ENCODE measurements around the gene METTL24.

The METTL24 gene

DNA sequence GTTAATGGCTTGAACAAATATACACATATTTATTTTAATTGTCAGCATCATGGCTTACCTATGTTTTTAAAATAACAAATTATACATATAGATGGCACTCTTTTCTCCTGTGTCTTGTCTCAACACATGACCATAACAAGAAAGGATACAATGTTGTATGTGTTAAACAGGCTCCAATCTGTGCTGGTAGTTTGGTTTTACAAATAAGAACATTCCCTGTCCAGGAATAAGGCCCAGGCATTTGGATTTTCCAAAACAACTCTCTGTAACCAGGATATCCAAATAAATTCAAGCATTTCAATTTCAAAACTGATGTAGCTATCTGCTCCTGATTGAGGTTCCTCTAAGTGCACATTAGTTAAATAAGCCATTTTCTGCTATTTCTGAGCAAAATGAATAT is 17.1 kb downstream of the METTL24 start:
- H3K4me3 ChIP-seq (ENCODE audit: low read depth, low read length): no peak overlapping the region
- no peak for DNase-seq (ENCODE audit: low read depth)

DNA sequence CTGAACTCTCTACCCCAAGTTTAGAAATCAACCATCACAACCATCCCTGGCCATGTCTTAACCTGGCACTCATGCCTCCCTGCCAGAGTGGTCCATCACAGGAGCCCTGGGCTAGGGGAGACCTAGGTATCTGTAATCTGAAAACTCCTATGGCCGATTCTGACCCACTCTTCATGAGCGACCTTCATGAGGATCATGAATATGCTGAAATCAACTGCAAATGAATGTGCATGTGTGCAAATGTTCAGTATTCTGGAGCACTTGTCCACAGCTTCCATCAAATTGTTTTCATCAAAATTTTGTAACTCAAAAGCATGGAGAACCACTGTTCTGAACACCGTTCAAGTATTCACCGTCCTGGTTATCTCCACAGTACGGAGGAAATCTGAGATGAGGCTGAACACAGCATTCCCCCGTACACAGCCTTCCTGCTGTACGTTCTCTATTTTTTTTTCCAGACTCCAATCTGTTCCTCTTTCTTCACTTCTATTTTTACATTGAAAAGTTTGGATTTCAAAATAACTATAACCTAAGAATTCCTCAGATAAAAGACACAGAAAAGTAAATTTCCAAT is 17.7 kb downstream of the METTL24 start:
- no peak overlapping the region for H3K4me3 ChIP-seq (ENCODE audit: low read depth, low read length)
- no peak for DNase-seq (ENCODE audit: low read depth)

GRCh38 chr6:110338820-110339470 is 19.2 kb downstream of the METTL24 start:
- H3K4me3 ChIP-seq (ENCODE audit: low read depth, low read length): no peak overlapping the region
- no peak for DNase-seq (ENCODE audit: low read depth)

- no peak for DNase-seq (ENCODE audit: low read depth)
- H3K4me3 ChIP-seq (ENCODE audit: low read depth, low read length): no peak overlapping the region
Measured at GRCh38 chr6:110337486-110337885, 20.7 kb downstream of the METTL24 start.

GRCh38 chr6:110334423-110335180 is 23.5 kb downstream of the METTL24 start:
- DNase-seq (ENCODE audit: low read depth): no peak
- H3K4me3 ChIP-seq (ENCODE audit: low read depth, low read length): no peak overlapping the region

DNA sequence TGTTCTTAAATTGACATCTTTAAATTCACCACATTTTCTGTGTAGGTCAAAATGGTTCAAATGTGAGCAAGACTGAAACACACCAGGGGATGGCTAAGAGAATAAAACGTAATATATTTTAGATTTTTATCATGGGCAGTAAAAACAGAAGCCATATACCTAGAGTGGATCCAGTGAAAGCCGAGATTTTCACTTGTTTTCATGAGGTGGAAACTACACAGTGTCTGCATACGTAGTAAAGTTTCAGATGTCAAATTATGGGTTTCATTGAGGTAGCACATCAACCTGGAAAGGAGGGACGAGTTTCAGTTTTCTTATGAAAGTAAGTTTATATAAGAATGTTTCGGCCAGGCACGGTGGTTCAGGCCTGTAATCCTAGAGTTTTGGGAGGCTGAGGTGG is 25.9 kb downstream of the METTL24 start:
- H3K4me3 ChIP-seq (ENCODE audit: low read depth, low read length): no peak overlapping the region
- DNase-seq (ENCODE audit: low read depth): no peak

DNA sequence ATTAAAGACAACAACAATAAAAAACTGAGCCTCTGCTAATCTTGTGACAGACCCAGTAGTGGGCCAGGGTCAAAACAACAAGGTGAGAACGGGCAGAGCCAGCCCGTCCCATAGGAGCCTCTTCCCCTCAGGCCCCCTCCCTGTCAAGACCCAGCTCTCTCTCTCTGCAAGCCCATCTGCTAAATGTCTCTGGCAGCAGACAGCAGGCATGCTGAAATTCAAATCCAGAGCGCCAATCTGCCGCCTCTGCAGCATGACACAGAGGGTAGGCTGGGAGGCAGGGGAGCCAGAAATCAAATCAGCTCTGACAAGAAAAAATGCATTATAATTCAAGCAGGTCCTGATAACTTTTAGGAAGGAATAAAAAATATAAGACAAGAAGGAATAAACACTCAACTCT is 26.3 kb downstream of the METTL24 start:
- no peak overlapping the region for H3K4me3 ChIP-seq (ENCODE audit: low read depth, low read length)
- DNase-seq (ENCODE audit: low read depth): no peak

DNA sequence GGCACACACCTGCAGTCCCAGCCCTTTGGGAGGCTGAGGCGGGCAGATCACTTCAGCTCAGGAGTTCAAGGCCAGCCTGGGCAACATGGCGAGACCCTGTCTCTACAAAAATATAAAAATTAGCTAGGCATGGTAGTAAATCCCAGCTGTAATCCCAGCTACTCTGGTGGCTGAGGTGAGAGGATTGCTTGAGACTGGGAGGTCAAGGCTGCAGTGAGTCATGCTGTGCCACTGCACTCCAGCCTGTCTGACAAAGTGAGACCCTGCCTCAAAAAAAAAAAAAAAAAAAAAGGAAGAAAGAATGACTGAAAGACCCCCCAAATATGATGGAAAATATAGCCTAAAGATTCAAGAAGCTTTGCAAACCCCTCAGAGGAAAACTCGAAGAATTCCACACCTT is 26.8 kb downstream of the METTL24 start:
- no peak for DNase-seq (ENCODE audit: low read depth)

GRCh38 chr6:110329714-110330436 is 28.3 kb downstream of the METTL24 start:
- H3K4me3 ChIP-seq (ENCODE audit: low read depth, low read length): peak overlapping the region; percentile 18
- no peak for DNase-seq (ENCODE audit: low read depth)

More for the DNA sequence above, 26.8 kb downstream of the METTL24 start:
- no peak overlapping the region for H3K4me3 ChIP-seq (ENCODE audit: low read depth, low read length)

GRCh38 chr6:110329348-110329713 is 28.8 kb downstream of the METTL24 start:
- peak overlapping the region; percentile 18 for H3K4me3 ChIP-seq (ENCODE audit: low read depth, low read length)
- no peak for DNase-seq (ENCODE audit: low read depth)

GRCh38 chr6:110328259-110328658 is 29.9 kb downstream of the METTL24 start:
- DNase-seq (ENCODE audit: low read depth): no peak
- no peak overlapping the region for H3K4me3 ChIP-seq (ENCODE audit: low read depth, low read length)

- no peak for DNase-seq (ENCODE audit: low read depth)
- no peak overlapping the region for H3K4me3 ChIP-seq (ENCODE audit: low read depth, low read length)
Measured at GRCh38 chr6:110327391-110327790, 30.8 kb downstream of the METTL24 start.

GRCh38 chr6:110326609-110327008 is 31.5 kb downstream of the METTL24 start:
- no peak overlapping the region for H3K4me3 ChIP-seq (ENCODE audit: low read depth, low read length)
- DNase-seq (ENCODE audit: low read depth): no peak

DNA sequence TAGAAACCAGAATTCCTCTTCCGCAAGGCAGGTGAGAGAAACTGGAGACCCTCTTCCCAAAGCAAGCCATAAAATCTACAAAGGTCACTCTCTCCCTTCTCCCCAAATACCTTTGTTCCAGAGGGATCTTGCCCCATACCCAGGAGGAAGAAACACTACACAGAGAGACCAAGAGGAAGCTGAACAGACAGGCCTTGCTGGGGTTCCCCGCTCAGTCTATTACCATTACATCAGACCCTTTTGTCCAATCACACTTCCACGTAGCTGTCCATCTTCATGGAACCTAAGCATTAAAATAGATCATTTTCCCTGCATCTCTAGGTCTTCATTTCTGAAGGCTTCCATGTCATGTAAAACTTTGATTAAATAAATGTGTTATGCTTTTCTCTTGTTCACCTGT is 32.1 kb downstream of the METTL24 start:
- no peak for DNase-seq (ENCODE audit: low read depth)
- H3K4me3 ChIP-seq (ENCODE audit: low read depth, low read length): no peak overlapping the region

GRCh38 chr6:110325197-110325596 is 33.0 kb downstream of the METTL24 start:
- H3K4me3 ChIP-seq (ENCODE audit: low read depth, low read length): no peak overlapping the region
- DNase-seq (ENCODE audit: low read depth): peak; percentile 10

DNA sequence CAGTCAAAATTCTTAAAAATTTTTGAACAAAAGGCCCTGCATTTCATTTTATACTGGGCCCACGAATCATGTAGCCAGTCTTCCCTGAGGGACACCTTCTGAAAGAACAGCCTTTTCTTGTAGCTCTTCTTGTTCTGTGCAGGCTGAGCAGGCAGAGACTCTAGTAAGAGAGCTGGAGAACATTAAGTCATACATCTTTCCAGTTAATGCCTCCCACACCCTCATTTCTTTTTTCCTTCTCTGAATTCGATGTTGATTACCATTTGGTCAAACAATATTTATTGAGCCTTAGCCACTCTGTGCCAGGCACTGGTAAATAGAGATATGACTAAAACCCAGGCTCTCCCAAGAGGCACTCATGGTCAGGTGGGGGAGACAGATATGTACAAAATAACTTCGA is 33.6 kb downstream of the METTL24 start:
- H3K4me3 ChIP-seq (ENCODE audit: low read depth, low read length): no peak overlapping the region
- no peak for DNase-seq (ENCODE audit: low read depth)

- H3K4me3 ChIP-seq (ENCODE audit: low read depth, low read length): no peak overlapping the region
- DNase-seq (ENCODE audit: low read depth): no peak
Measured at GRCh38 chr6:110323258-110323657, 34.9 kb downstream of the METTL24 start.

- DNase-seq (ENCODE audit: low read depth): no peak
- no peak overlapping the region for H3K4me3 ChIP-seq (ENCODE audit: low read depth, low read length)
Measured at GRCh38 chr6:110322874-110323242, 35.3 kb downstream of the METTL24 start.

DNA sequence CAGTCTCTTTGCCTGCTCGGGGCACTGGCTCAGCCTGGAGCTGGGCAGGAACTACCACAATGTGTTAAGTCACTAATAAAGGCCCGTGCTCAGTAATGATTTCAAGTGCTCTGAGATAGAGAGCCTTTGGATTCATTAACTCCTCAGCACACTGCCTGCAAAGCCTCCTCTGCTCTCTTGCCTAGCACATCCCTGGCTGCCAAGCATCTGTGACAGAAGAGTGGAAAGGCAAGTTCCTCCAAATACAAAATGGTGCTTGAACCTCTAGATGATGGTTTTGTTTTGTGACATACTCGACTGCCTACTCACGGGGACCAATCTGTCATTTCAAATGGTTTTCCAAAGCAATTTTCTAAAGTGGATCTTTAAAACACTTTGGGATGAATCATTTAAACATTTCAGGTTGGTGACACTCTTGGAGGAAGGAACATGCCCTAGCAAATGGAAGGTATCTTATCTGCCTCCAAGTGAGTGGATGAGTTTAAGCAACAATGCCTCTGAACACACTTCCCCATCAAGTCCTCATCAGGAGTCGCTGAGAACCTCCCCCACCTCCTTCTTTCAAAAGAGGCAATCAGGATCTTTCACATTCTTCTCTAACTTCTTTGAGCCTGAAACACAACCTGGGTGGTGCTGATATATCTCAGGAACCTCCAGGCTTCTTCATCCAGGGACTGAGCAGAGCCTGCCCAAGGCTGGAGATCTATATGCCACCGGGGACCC is 35.8 kb downstream of the METTL24 start:
- no peak overlapping the region for H3K4me3 ChIP-seq (ENCODE audit: low read depth, low read length)
- no peak for DNase-seq (ENCODE audit: low read depth)

- no peak for DNase-seq (ENCODE audit: low read depth)
- H3K4me3 ChIP-seq (ENCODE audit: low read depth, low read length): no peak overlapping the region
Measured at GRCh38 chr6:110320307-110320706, 37.8 kb downstream of the METTL24 start.
